HG02588 (cell line): Measurements from ENCODE around the gene TRPM2.

Experiments used
- ATAC-seq: cut with Tn5 transposase; IDR thresholded peaks from one replicate; pipeline ENCODE4 v1.9.1; 2021; ENCODE audit warnings: mild to moderate bottlenecking, moderate library complexity; ENCODE audit not compliant: unreplicated experiment

Gene TRPM2

DNA sequence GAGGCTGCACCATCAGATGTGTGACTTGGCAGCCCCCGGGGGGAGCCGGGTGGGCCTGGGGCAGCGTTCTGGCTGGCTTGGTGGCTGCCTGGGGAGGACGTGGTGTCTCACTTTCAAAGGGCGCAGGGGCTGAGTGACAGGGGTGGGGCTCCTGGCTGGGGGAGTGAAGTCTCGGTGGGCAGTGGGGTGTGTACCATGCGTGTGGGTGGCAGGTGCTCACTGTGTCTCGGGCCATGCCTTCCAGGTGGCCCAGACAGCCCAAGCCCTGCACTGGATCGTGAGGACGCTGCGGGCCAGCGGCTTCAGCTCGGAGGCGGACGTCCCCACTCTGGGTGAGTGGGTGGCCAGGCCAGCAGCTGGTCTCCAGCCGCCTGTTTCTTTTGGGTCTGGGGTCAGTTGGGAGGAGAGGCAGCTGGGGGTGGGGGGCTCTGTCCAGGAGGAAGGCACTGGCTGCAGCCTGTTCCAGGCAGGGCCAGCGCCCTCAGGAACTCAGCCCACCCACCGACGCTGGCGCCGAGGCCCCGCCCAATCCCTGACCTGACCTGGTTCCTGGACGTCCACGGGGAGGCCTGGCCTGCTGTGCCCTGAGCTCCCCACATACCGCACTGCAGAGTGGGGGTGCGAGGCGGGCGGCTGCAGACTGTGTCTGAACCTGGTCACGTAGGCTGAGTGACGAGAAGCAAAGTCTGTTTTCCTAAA, 71.3 kb downstream of the TRPM2 start:
- ATAC-seq, result no peak

DNA sequence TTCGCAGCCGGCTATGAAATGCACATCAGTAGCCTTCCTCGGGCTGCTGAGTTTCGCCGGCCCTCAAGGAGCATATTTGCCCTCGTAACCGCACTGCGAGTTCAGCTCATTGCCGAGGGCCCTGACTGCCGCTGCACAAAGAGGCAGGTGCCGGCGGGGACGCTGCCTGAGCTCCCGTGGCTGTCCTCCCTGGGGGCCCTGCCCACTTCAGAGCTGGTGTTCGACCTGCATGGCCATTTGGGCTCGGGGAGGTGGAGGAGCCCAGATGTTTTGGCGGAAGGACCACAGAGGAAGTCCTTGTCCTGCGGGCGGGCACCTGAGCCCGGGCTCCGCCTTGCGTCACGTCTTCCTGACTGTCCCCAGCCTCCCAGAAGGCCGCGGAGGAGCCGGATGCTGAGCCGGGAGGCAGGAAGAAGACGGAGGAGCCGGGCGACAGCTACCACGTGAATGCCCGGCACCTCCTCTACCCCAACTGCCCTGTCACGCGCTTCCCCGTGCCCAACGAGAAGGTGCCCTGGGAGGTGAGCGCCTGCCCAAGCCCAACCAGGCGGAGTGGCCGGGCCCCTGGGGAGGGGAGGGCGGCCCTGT, 72.0 kb downstream of the TRPM2 start:
- ATAC-seq, result no peak

DNA sequence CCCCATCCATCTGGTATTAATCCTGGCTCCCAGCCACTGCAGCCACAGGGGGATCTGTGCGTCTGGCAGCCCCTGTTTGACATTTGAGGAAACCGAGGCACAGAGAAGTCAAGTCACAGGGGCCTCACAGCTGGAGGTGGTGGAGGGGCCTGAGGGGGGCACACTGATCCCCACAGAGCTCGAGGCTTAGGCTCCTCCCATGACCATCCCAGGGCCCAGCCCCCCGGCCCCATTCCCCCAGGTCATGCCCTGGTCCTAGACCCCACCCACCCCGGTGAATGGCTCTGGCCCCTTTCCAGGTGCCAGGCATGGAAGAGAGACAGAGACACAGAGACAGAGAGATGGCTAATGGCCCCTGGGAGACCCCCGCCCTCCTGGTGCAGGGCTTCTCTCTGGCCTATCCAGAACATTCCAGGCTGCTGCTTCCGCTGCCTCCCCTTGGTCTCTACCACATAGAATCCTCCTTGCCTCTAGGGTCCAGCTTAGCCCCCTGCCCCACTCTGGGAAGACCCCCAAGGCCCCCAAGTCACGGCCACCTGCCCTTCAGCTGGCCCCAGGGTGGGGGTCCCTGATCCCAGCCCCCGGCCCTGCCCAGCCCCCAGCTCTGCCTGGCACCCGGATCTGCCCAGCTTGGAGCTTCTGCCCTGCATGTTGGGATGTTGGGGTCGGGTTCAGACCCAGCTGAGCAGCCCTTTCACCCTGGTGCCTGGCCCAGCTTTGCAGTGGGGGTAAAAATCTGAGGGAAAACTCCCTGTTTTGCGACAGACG, 72.7 kb downstream of the TRPM2 start:
- ATAC-seq, result no peak

GRCh38 chr21:44426663-44427191, 73.3 kb downstream of the TRPM2 start:
- no peak for ATAC-seq

- ATAC-seq, result no peak
These were observed 74.1 kb downstream of the TRPM2 start for GRCh38 chr21:44427241-44428120.

DNA sequence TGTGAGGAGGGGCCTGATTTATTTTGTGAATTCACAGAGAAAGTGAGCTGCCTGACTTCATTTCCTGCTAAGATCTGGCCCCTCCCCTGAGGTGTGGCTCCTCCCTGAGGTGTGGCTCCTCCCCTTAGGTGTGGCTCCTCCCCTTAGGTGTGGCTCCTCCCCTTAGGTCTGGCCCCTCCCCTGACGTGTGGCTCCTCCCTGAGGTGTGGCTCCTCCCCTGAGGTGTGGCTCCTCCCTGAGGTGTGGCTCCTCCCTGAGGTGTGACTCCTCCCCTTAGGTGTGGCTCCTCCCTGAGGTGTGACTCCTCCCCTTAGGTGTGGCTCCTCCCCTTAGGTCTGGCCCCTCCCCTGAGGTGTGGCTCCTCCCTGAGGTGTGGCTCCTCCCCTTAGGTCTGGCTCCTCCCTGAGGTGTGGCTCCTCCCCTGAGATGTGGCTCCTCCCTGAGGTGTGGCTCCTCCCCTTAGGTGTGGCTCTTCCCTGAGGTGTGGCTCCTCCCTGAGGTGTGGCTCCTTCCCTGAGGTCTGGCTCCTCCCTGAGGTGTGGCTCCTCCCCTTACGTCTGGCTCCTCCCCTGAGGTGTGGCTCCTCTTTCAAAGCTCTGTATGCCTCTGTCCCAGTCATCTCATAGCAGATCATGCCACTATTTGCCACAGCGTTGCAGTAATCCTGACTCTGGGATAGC, 75.0 kb downstream of the TRPM2 start:
- no peak for ATAC-seq

GRCh38 chr21:44429894-44430293, 76.5 kb downstream of the TRPM2 start:
- no peak for ATAC-seq

DNA sequence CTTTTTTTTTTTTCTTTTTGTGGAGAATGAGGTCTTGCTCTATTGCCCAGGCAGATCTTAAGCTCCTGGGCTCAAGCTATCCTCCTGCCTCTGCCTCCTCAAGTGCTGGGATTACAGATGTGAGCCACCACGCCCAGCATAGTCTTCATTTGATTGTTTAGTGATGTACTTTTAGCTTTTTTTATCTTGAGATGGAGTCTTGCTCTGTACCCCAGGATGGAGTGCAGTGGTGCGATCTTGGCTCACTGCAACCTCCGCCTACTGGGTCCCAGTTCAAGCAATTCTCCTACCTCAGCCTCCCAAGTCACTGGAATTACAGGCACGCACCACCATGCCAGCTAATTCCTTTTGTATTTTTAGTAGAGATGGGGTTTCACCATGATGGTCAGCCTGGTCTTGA, 77.9 kb downstream of the TRPM2 start:
- no peak for ATAC-seq

- ATAC-seq, result no peak
These were observed 79.7 kb downstream of the TRPM2 start for GRCh38 chr21:44432841-44433790.

- no peak for ATAC-seq
These were observed 80.6 kb downstream of the TRPM2 start for GRCh38 chr21:44433791-44434567.

DNA sequence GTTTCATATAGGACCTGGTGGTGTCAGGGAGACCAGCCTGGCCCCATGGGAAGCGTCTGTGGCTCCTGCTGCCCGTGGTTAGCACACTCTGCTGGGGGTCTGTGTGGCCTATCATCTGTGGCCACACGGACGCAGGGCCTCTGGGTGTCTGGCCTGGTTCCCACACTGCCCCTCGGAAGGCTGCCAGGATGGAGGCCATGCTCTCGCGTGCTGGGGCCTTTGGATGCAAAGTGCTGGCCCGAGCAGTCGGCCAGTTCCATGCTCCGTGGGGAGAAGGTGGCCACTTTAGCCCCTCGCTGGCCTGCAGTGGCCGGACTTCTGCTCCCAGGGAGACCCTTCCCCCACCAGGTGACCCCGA, 81.1 kb downstream of the TRPM2 start:
- ATAC-seq, result no peak

GRCh38 chr21:44434936-44435635, 81.7 kb downstream of the TRPM2 start:
- no peak for ATAC-seq

DNA sequence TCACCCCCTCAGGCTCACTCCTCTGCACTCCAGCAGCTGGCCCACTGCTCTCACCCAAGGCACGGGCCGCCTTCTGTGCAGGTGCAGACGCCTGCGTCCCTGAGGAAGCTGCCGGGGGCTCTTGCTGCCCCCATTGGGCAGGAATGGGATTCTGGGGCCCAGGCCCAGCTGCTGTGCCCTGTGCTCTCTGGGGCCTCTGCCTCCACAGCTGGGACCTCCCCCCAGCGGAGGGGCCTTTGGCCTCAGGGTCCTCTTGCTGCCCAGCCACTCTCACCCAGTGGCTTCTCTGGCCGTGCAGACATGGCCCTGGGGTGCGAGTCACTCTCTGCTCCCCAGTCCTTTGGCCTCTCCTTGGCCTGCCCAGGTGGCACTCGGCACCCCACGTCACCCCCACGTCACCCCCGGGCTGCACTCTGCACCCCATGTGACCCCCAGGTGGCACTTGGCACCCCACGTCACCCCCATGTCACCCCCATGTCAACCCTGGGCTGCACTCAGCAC, 82.7 kb downstream of the TRPM2 start:
- ATAC-seq, result no peak

DNA sequence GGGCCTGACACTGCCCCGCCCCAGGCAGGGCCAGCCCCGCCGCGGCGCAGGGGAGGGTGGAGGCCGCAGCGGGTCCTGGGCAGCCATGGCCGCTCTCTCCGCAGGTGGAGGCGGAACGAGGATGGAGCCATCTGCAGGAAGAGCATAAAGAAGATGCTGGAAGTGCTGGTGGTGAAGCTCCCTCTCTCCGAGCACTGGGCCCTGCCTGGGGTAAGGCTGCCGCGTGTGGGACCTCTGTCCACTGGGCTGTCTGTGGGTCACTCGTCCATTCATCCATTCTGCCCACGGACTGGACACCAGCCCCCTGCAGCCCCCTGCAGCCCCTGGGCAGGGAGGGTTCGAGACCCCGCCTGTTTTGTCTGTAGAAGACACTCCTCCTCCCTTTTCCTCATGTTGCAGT, 83.5 kb downstream of the TRPM2 start:
- no peak for ATAC-seq

DNA sequence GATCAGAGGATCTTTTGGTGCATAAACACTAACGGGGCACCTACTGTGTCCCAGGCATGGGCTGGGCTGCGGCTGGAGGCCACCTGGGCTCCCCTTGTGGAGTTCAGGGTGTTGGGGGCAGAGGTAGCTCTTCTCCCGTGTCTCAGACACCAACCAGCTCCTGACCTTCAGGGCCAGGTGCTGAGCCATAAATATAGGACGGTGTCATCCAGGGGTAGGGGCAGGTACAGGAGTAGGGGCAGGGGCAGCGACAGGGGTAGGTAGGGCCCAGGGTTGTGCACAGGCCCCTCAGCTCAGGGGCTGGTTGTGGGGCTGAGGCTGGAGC, 83.9 kb downstream of the TRPM2 start:
- no peak for ATAC-seq

GRCh38 chr21:44437696-44438431, 84.4 kb downstream of the TRPM2 start:
- no peak for ATAC-seq

DNA sequence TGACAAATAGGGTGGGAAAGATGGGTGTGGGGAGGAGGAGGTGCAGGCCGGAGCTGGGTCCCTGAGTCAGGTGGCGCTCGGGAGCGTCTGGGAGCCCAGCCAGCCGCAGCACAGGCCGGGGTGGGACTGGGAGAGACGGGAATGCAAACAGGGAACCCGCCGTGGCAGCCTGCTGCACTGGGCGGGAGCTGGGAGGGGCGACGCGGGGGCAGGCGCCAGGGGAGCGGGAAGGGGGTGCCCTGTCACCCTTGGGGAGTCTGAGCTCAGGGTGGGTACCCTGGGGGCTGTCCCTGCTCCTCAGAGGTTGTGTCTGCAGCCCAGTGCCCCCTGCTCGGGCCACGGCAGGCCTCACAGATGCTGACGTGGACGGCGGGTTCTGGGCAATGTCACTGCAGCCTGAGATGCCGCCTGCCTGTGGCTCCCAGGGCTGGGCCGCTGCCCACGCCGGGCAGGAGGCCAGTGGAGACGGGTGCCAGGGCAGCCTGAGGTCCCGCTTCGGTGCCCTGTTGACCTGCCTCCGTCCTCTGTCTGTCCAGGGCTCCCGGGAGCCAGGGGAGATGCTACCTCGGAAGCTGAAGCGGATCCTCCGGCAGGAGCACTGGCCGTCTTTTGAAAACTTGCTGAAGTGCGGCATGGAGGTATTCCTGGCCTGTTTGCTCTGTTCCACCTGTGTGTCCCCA, 85.2 kb downstream of the TRPM2 start:
- no peak for ATAC-seq
